K562 (cell line): ENCODE data around the gene TNP1. TPM values are rescaled to one million over a fixed set of nuclear protein-coding genes. Genes with fewer than 3 reads are reported as not detected.

ENCODE experiments used
- ATAC-seq: fragments of 200-7000 bp; cut with Tn5 transposase; 3 replicates; pipeline ENCODE4 v1.9.1; 2020; ENCODE audit warnings: moderate library complexity
- Bru-seq: library from RNA; stranded (reverse); fragments of 400-500 nt; gene quantifications from one replicate; lab custom pipeline; 2021; lab: Mats Ljungman, UMichigan
- BruChase-seq, 2 experiments: library from RNA; stranded (reverse); fragments of 400-500 nt; gene quantifications; one replicate each; lab custom pipeline; 2021; lab: Mats Ljungman, UMichigan
- BruUV-seq: library from RNA; stranded (reverse); fragments of 400-500 nt; replicated peaks from 2 replicates; lab custom pipeline; 2021; lab: Mats Ljungman, UMichigan
- CTCF ChIA-PET: fragments of 300-600 bp; formaldehyde crosslinking; extraction: SDS; loops from one replicate; lab custom pipeline; 2021; ENCODE audit warnings: low intra/inter-chr PET ratio; lab: Yijun Ruan, JAX
- POLR2A ChIA-PET: fragments of 300-600, 350-650 bp; sonication (Branson Sonifier 250); formaldehyde crosslinking; extraction: SDS; loops from one replicate; lab custom pipeline; 2021; ENCODE audit warnings: antibody characterized with exemption, inconsistent platforms; lab: Yijun Ruan, JAX
- DNase-seq, 4 experiments: peaks; one replicate each; pipeline versions ENCODE4 v3.0.0 to v3.0.0-alpha.2; 2011 to 2018; ENCODE audit warnings: low spot score in 3 of 4, mixed read lengths in 3 of 4; ENCODE audit errors: extremely low read depth in 1 of 4
- FAIRE-seq: peaks from 2 replicates; lab custom pipeline; 2011; peaks lifted over from hg19 to GRCh38; lab: Jason Lieb, UNC
- H2AFZ ChIP-seq: 2 replicates; pipeline ENCODE4 v1.6.0; 2011; ENCODE audit warnings: low read depth, low read length, control low read depth, inconsistent platforms
- H3K27ac ChIP-seq: fragments of 200-600 bp; 3 replicates; pipeline ENCODE4 v1.8.0; 2011; ENCODE audit warnings: low read depth, mild to moderate bottlenecking, control low read depth, inconsistent platforms, low read length, moderate library complexity, mixed read lengths; ENCODE audit errors: extremely low read depth
- H3K27me3 ChIP-seq, 2 experiments: fragments of 300-600 bp in 1 of 2; 2 replicates in 1 of 2; 3 replicates in 1 of 2; pipeline versions ENCODE4 v1.6.0 to v1.8.0; 2011; ENCODE audit warnings: inconsistent platforms in 2 of 2, low read length in 2 of 2, mild to moderate bottlenecking in 1 of 2, mixed read lengths in 1 of 2, moderate library complexity in 1 of 2; ENCODE audit not compliant: control insufficient read depth in 2 of 2, insufficient read depth in 2 of 2
- H3K36me3 ChIP-seq: fragments of 300-600 bp; 3 replicates; pipeline ENCODE4 v1.8.0; 2011; ENCODE audit warnings: mild to moderate bottlenecking, low read length, inconsistent platforms; ENCODE audit not compliant: control insufficient read depth, insufficient read depth
- H3K4me1 ChIP-seq, 2 experiments: fragments of 200-600 bp in 1 of 2; replicated peaks in 1 of 2; 2 replicates in 1 of 2; 3 replicates in 1 of 2; pipeline versions ENCODE4 v1.5.1 to v1.8.0; 2011; ENCODE audit warnings: inconsistent platforms in 2 of 2, low read length in 2 of 2, mild to moderate bottlenecking in 1 of 2, mixed read lengths in 1 of 2, moderate library complexity in 1 of 2; ENCODE audit not compliant: control insufficient read depth in 2 of 2, insufficient read depth in 2 of 2
- H3K4me2 ChIP-seq: 2 replicates; pipeline ENCODE4 v1.6.1; 2011; ENCODE audit warnings: low read length, control low read depth, inconsistent platforms, mixed read lengths; ENCODE audit not compliant: insufficient read depth
- H3K4me3 ChIP-seq: fragments of 200-600 bp; sonication (generic), shearing (Covaris generic); 2 replicates; pipeline ENCODE4 v1.5.1; 2016; ENCODE audit warnings: control low read depth, inconsistent platforms
- H3K79me2 ChIP-seq: fragments of 200-600 bp; 3 replicates; pipeline ENCODE4 v1.8.0; 2011; ENCODE audit warnings: low read length, inconsistent platforms; ENCODE audit not compliant: control insufficient read depth, insufficient read depth
- H3K9ac ChIP-seq, 2 experiments: 2 replicates each; pipeline versions ENCODE4 v1.6.0 to v1.6.1; 2011; ENCODE audit warnings: low read depth in 2 of 2, low read length in 2 of 2, control low read depth in 1 of 2, inconsistent platforms in 1 of 2, mild to moderate bottlenecking in 1 of 2, mixed read lengths in 1 of 2; ENCODE audit not compliant: insufficient read depth in 1 of 2
- H3K9me1 ChIP-seq: one replicate; pipeline ENCODE4 v1.6.0; 2011; ENCODE audit warnings: inconsistent platforms, mild to moderate bottlenecking, low read length, moderate library complexity; ENCODE audit not compliant: control insufficient read depth, insufficient read depth
- H3K9me3 ChIP-seq: replicated peaks from 2 replicates; pipeline ENCODE4 v1.5.1; 2011; ENCODE audit warnings: low read depth, low read length, inconsistent platforms; ENCODE audit not compliant: control insufficient read depth, insufficient read depth
- H4K20me1 ChIP-seq: replicated peaks from 2 replicates; pipeline ENCODE4 v1.6.1; 2011; ENCODE audit warnings: low read length, inconsistent platforms, mixed read lengths; ENCODE audit not compliant: control insufficient read depth, insufficient read depth
- HNRNPUL1 ChIP-seq: fragments of 200-400 bp; formaldehyde crosslinking; IDR thresholded peaks from 2 replicates; pipeline ENCODE4 v1.6.1; 2017; ENCODE audit warnings: low read length
- KAT7 ChIP-seq: sonication (generic); formaldehyde crosslinking; IDR thresholded peaks from 2 replicates; pipeline ENCODE4 v1.8.0; 2022; ENCODE audit warnings: missing genetic modification reagents, mild to moderate bottlenecking, borderline replicate concordance
- PKNOX1 ChIP-seq: fragments of 450-650 bp; IDR thresholded peaks from 2 replicates; pipeline ENCODE4 v1.6.1; 2016
- WGBS: fragments of 100-300 bp; shearing (Covaris generic); methylation state at CpG from one replicate; pipeline ENCODE4 v1.1.6; 2016; ENCODE audit warnings: low coverage, mixed read lengths; ENCODE audit not compliant: insufficient coverage; ENCODE audit errors: missing lambda C conversion rate; 5-methylcytosine and 5-hydroxymethylcytosine counted together
- in situ Hi-C: fragments of 300-500 bp; cut with MboI; formaldehyde crosslinking; loops from 4 replicates; pipeline ENCODE4 v1.15.0; 2018; ENCODE audit warnings: inconsistent platforms, mixed read lengths
- intact Hi-C: fragments of 100-400 bp; cut with micrococcal nuclease; formaldehyde crosslinking; loops from 2 replicates; pipeline ENCODE4 v1.14.2; 2022
- long read RNA-seq, 3 experiments: library from polyadenylated mRNA in 2 of 3; library from RNA in 1 of 3; unstranded in 2 of 3; stranded (forward) in 1 of 3; transcript quantifications; one replicate each; pipeline ENCODE4 v2.0.0, GENCODE V29; 2019 to 2022
- polyA minus RNA-seq, 3 experiments: library from RNA; depleted of rRNA, polyadenylated mRNA; stranded (reverse); fragments of >200 nt; gene quantifications; 2 replicates each; pipeline ENCODE4 v1.2.3, GENCODE V29; 2011
- polyA plus RNA-seq, 8 experiments: library from polyadenylated mRNA; depleted of rRNA in 4 of 8; stranded (reverse) in 5 of 8; unstranded in 3 of 8; fragments of >200 nt; fragmentation: Nextera tagmentation in 2 of 8; fragmentation: Illumina TruSeq in 1 of 8; extraction: Ambion mirVana in 2 of 8; extraction: Trizol in 1 of 8; gene quantifications; 2 replicates each; pipeline versions ENCODE4 v1.2.1 to v1.2.3, GENCODE V29; 2011 to 2014; ENCODE audit warnings: inconsistent platforms in 1 of 8, missing spikeins in 1 of 8
- total RNA-seq, 7 experiments: library from RNA; depleted of rRNA in 6 of 7; stranded (reverse); fragments of >200 nt in 6 of 7; fragmentation: Illumina TruSeq in 2 of 7; extraction: Trizol in 2 of 7; gene quantifications; 2 replicates each; pipeline versions ENCODE4 v1.2.1 to v1.2.3, GENCODE V29; 2011 to 2021; ENCODE audit warnings: low replicate concordance in 1 of 7

TNP1 gene
- total RNA-seq (2011; cell fraction: chromatin; rRNA removed; ENCODE audit: low replicate concordance), result not detected in 2 replicates
- total RNA-seq (2011; cell fraction: nucleolus; rRNA removed), result not detected in 2 replicates
- total RNA-seq (2011; cell fraction: nucleoplasm; rRNA removed), result not detected in 2 replicates
- total RNA-seq (2014; rRNA removed) (not detected in 2 replicates), total RNA-seq (2014; rRNA removed; fragmentation: Illumina TruSeq; extraction: Trizol) (not detected in 2 replicates), total RNA-seq (2015; rRNA removed; fragmentation: Illumina TruSeq; extraction: Trizol) (not detected in 2 replicates), total RNA-seq (2021) (not detected in 2 replicates), polyA plus RNA-seq (2011; rRNA removed) (not detected in 2 replicates), polyA plus RNA-seq (2014; fragmentation: Illumina TruSeq; extraction: Trizol) (not detected in 2 replicates), polyA plus RNA-seq (2014; fragmentation: Nextera tagmentation; extraction: Ambion mirVana) (not detected), polyA plus RNA-seq (2014; rRNA removed) (not detected in 2 replicates), polyA minus RNA-seq (2011; rRNA and poly(A)+ RNA removed) (not detected in 2 replicates), Bru-seq, nascent RNA (not detected), BruChase-seq, experiment 1, labeled RNA remaining after a 2-hour chase (not detected), BruChase-seq, experiment 2, labeled RNA remaining after a 6-hour chase (not detected)
- polyA plus RNA-seq (2011; cell fraction: cytosol; rRNA removed), result not detected in 2 replicates
- polyA plus RNA-seq (2011; cell fraction: nucleus; rRNA removed), result not detected in 2 replicates
- not detected in 2 replicates for polyA plus RNA-seq (2012)
- not detected in 2 replicates for polyA minus RNA-seq (2011; cell fraction: cytosol; rRNA and poly(A)+ RNA removed)
- not detected in 2 replicates for polyA minus RNA-seq (2011; cell fraction: nucleus; rRNA and poly(A)+ RNA removed)
- long read RNA-seq, experiment 1, result 0 reads
- long read RNA-seq, experiment 2, result 0 reads
- long read RNA-seq, experiment 3, result 0 reads

- Histone ChIP-seq H3K9me3 (no peaks in the 10 kb centered on the region), H3K36me3 (no peaks in the 10 kb centered on the region), H3K4me1 (peaks cover 5 to 23% of the 10 kb centered on the region in 2 experiments; a peak in 3 of 5 replicates), H3K27ac (no peak within 1 kb of the TSS), H3K4me3 (no peak within 1 kb of the TSS), H3K4me2 (no peak within 1 kb of the TSS), H3K27me3 (no peaks in the 10 kb centered on the region), H4K20me1 (no peaks in the 10 kb centered on the region), H3K79me2 (no peaks in the 10 kb centered on the region), H3K9me1 (no peaks in the 10 kb centered on the region), H3K9ac (no peak within 1 kb of the TSS), H2AFZ (no peak within 1 kb of the TSS)
- intact Hi-C loops, result no loop called here
- CTCF ChIA-PET, result no interaction called here
- WGBS, result 31% methylated on average over 5 of the region's 6 CpGs
- no TSS peak for BruUV-seq
- ATAC-seq (no peak), DNase-seq (no peak), FAIRE-seq (no peak)
- no peak for TF ChIP-seq HNRNPUL1
- peak; percentile 84 for TF ChIP-seq PKNOX1
- no peak for TF ChIP-seq KAT7 (CRISPR knock-in tag)
- POLR2A ChIA-PET, result no interaction called here
- in situ Hi-C loops, result no loop called here
Measured at GRCh38 chr2:216859944-216860343, at the start of gene TNP1. TNP1 (minus strand) TSS chr2:216860064; CDS start chr2:216860034, 30 bp downstream.
